Heart left ventricle (tissue), 16 donors: ENCODE results near the gene ZNF468. TPM values are rescaled to one million over a fixed set of nuclear protein-coding genes. Genes with fewer than 3 reads are reported as not detected.
"Not testable (repeated sequence)": the region's sequence is repeated elsewhere in the genome, so short reads cannot be mapped to it uniquely, and the experiment has no call there.

Source experiments
- ATAC-seq, 4 donors: fragments of 200-7000 bp; cut with Tn5 transposase; one replicate each; pipeline ENCODE4 v1.9.1; 2020 to 2022; ENCODE audit warnings: moderate library complexity in 4 of 4, mild to moderate bottlenecking in 3 of 4, moderate number of reproducible peaks in 1 of 4
- DNase-seq, 5 donors: peaks; one replicate each; pipeline ENCODE4 v3.0.0-alpha.2; 2020
- H3K27ac ChIP-seq, 12 donors: fragments of 200-600 bp; sonication (generic) in 4 of 12; one replicate each; pipeline versions ENCODE4 v1.5.0 to v1.8.0; 2016 to 2022; ENCODE audit warnings: mild to moderate bottlenecking in 2 of 12
- H3K27me3 ChIP-seq, 9 donors: fragments of 200-600 bp; sonication (generic) in 2 of 9; one replicate each; pipeline versions ENCODE4 v1.5.1 to v1.8.0; 2016 to 2022; ENCODE audit warnings: mild to moderate bottlenecking in 3 of 9
- H3K36me3 ChIP-seq, 9 donors: fragments of 200-600 bp; sonication (generic) in 2 of 9; one replicate each; pipeline versions ENCODE4 v1.5.0 to v1.8.0; 2018 to 2022; ENCODE audit warnings: mild to moderate bottlenecking in 2 of 9
- H3K4me1 ChIP-seq, 12 donors: fragments of 200-600 bp; sonication (generic) in 4 of 12; one replicate each; pipeline versions ENCODE4 v1.5.0 to v1.8.0; 2016 to 2022; ENCODE audit warnings: mild to moderate bottlenecking in 3 of 12
- H3K4me3 ChIP-seq, 12 donors: fragments of 200-600 bp; sonication (generic) in 4 of 12; one replicate each; pipeline versions ENCODE4 v1.5.0 to v1.8.0; 2017 to 2022; ENCODE audit warnings: mild to moderate bottlenecking in 9 of 12, moderate library complexity in 4 of 12
- H3K9me3 ChIP-seq, 12 donors: fragments of 200-600 bp; sonication (generic) in 4 of 12; one replicate each; pipeline versions ENCODE4 v1.5.0 to v1.8.0; 2016 to 2022; ENCODE audit warnings: mild to moderate bottlenecking in 1 of 12
- CTCF ChIP-seq, 12 donors: fragments of 200-600 bp; sonication (generic) in 4 of 12; IDR thresholded peaks; one replicate each; pipeline versions ENCODE4 v1.5.0 to v1.8.0; 2018 to 2022; ENCODE audit warnings: antibody characterized with exemption in 12 of 12, mild to moderate bottlenecking in 5 of 12
- POLR2A ChIP-seq, 2 donors: fragments of 450-650 bp; IDR thresholded peaks; one replicate each; pipeline ENCODE4 v1.6.1; 2017; ENCODE audit warnings: antibody characterized with exemption in 2 of 2, mild to moderate bottlenecking in 2 of 2, moderate library complexity in 2 of 2
- WGBS, 4 donors: extraction: QIAGEN DNeasy Blood & Tissue Kit in 2 of 4; methylation state at CpG; one replicate each; pipeline versions ENCODE4 v1.1.5 to v1.1.7; 2013 to 2018; 5-methylcytosine and 5-hydroxymethylcytosine counted together
- intact Hi-C, 10 donors: fragments of 100-400 bp; cut with DNase I; formaldehyde crosslinking; loops; one replicate each; pipeline versions ENCODE4 v1.11.1 to v1.14.2; 2022
- polyA plus RNA-seq, 2 donors: library from polyadenylated mRNA; stranded (reverse); fragments of 200-250 nt; gene quantifications; one replicate each; pipeline ENCODE4 v1.2.3, GENCODE V29; 2013
- total RNA-seq, 9 donors: library from RNA; depleted of rRNA in 2 of 9; stranded (reverse); fragments of >200 nt in 2 of 9; fragmentation: NEBNext Ultra II Directional in 3 of 9; extraction: Animal tissue kit (Norgen Biotek cat#: 25700) in 3 of 9; gene quantifications; one replicate each; pipeline versions ENCODE4 v1.1.0 to v1.2.4, GENCODE V29; 2016 to 2023
- donor health status: ischemic (EF 13 %, LVEDD 7.1; RV severe dilation, severe dysfunction).
- donor health status: healthy with polysubstance abuse.
- donor health status: DM: no; HTN: yes; CAD: no.
- donor health status: DM: no; HTN: no; CAD: no.
- donor health status: ischemic (EF 25% LVEDD 6.9; RV normal size, moderate dysfunction).
- donor health status: ischemic (EF 25% LVEDD 5.7; RV mildly dilated, moderate dysfunction).
- donor health status: healthy.
- donor health status: DM: yes; HTN: yes; CAD: no.
- donor health status: ischemic (EF 35%, LVEDD 5.7; RV mildly dilated, moderate dysfunction).
- donor health status: nonischemic (EF 11% LVEDD 7.7; RV severe dilation, severe dysfunction).
- donor health status: DM: yes; HTN: yes; CAD: no.
- donor health status: PGD.
- donor health status: ischemic (EF 29% LVEDD 5.4; RV normal size, mild dysfunction).
- donor health status: nonischemic (EF 23%, LVEDD 6.1; RV moderate dilation, normal function).

Gene ZNF468
- total and polyA plus RNA-seq, 11 donors: 5.8 to 14.9 (median 8.4) TPM

DNA sequence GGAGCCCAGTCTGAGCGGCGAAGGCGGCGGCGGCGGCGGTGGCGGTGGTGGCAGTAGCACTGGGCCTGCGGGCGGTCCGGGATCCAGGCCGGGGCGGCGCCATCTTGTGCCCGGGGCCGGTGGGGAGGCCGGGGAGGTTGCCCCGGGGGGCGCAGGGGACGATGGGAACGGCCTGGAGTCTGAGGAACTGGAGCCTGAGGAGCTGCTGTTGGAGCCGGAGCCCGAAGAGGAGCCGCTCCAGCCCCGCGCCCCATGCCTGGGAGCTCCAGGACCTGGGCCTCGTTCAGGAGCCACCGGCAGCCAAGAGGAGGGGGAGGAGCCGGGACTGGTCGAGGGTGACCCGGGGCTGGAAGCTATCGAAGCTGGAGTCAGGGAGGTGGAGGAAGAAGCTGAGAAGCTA is 47.6 kb downstream of the ZNF468 start:
- Histone ChIP-seq H3K27me3 (no peaks in the 10 kb centered on the region), H3K9me3 (peaks cover 0 to 31% (median 1%) of the 10 kb centered on the region in 12 donors), H3K4me3 (no peak overlapping the region), H3K36me3 (peaks cover 2 to 63% (median 46%) of the 10 kb centered on the region in 9 donors), H3K4me1 (no peaks in the 10 kb centered on the region), H3K27ac (no peak overlapping the region)
- TF ChIP-seq CTCF (IDR thresholded peaks at IDR 0.05) (no peak), POLR2A (IDR thresholded peaks at IDR 0.05) (no peak)
- no peak for DNase-seq
- intact Hi-C loops: no loop called here
- ATAC-seq: no peak
- WGBS, 4 donors: 96 to 97% (median 96%) methylated on average over 31 to 32 of the region's 32 CpGs

- intact Hi-C loops, DNase-seq, ATAC-seq, H3K27me3 ChIP-seq, H3K27ac ChIP-seq, H3K4me3 ChIP-seq, H3K4me1 ChIP-seq: not testable (repeated sequence)
- WGBS, 4 donors: 96 to 98% (median 96%) methylated on average over 9 of the region's 9 CpGs
- H3K9me3 ChIP-seq: peaks cover 0 to 98% (median 66%) of the 10 kb centered on the region in 12 donors
- peaks cover 10 to 63% (median 51%) of the 10 kb centered on the region in 9 donors for H3K36me3 ChIP-seq
These were observed 57.3 kb downstream of the ZNF468 start for GRCh38 chr19:52799950-52800640.

DNA sequence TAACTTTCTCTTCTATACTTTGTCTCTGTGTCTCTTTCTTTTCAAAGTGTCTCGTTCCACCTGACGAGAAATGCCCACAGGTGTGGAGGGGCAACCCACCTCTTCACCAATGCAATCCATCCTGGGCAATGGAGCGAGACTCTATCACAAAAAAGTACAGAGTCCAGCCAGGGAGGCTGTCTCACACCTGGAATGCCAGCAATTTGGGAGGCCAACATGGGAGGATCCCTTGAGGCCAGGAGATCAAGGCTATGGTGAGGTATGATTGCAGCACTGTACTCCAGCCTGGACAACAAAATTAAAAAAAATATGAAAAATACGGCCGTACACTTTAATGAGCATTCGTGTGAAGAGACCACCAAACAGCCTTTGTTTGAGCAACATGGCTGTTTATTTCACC is 68.0 kb downstream of the ZNF468 start:
- WGBS, 4 donors: 92 to 95% (median 94%) methylated on average over 6 of the region's 6 CpGs
- Histone ChIP-seq H3K4me1 (peaks cover 0 to 18% (median 4%) of the 10 kb centered on the region in 12 donors), H3K9me3 (peaks cover 0 to 7% (median 0%) of the 10 kb centered on the region in 12 donors), H3K27me3 (no peaks in the 10 kb centered on the region), H3K4me3 (no peak overlapping the region), H3K36me3 (no peaks in the 10 kb centered on the region), H3K27ac (no peak overlapping the region)
- intact Hi-C loops: no loop called here
- ATAC-seq (no peak), DNase-seq (no peak)
- TF ChIP-seq POLR2A (IDR thresholded peaks at IDR 0.05): no peak
- no peak for TF ChIP-seq CTCF (IDR thresholded peaks at IDR 0.05)

Other genes starting within 250 kb of the ZNF468 start
- gene ZNF83, start 219.3 kb downstream of the ZNF468 start, total RNA-seq: 10 to 100 TPM in 8 of 9 donors, 1 to 10 TPM in 1; 9.5 to 23.4 (median 18.4) TPM
- gene ZNF83, start 219.3 kb downstream of the ZNF468 start, polyA plus RNA-seq: 10 to 100 TPM; 13.2 to 25.7 TPM
- gene ZNF611, start 122.6 kb downstream of the ZNF468 start, total RNA-seq: 10 to 100 TPM in 2 of 9 donors, 1 to 10 TPM in 7; 3.8 to 12.6 (median 6.9) TPM
- 1 to 10 TPM; 4.8 TPM for gene ZNF611, start 122.6 kb downstream of the ZNF468 start, polyA plus RNA-seq
- 1 to 10 TPM; 1.2 to 4.1 (median 2.4) TPM for gene ZNF600, start 70.8 kb downstream of the ZNF468 start, total RNA-seq
- 1 to 10 TPM; 2.7 TPM for gene ZNF600, start 70.8 kb downstream of the ZNF468 start, polyA plus RNA-seq
- 10 to 100 TPM in 2 of 9 donors, 1 to 10 TPM in 7; 5.6 to 11.4 (median 8.8) TPM for gene ZNF28, start 36.0 kb downstream of the ZNF468 start, total RNA-seq
- 1 to 10 TPM; 2.3 to 7.8 TPM for gene ZNF28, start 36.0 kb downstream of the ZNF468 start, polyA plus RNA-seq
- 10 to 100 TPM in 3 of 9 donors, 1 to 10 TPM in 6; 7.6 to 13.5 (median 9.6) TPM for gene ZNF320, start 40.0 kb upstream of the ZNF468 start, total RNA-seq
- gene ZNF320, start 40.0 kb upstream of the ZNF468 start, polyA plus RNA-seq: 10 to 100 TPM in 1 of 2 donors, 1 to 10 TPM in 1; 8.2 to 10.7 TPM
- 1 to 10 TPM in 7 of 9 donors, under 1 TPM in 2; 0.88 to 3.2 (median 1.3) TPM for gene ZNF888, start 65.8 kb upstream of the ZNF468 start, total RNA-seq
- 1 to 10 TPM in 1 of 2 donors, under 1 TPM in 1; 0.80 to 1.3 TPM for gene ZNF888, start 65.8 kb upstream of the ZNF468 start, polyA plus RNA-seq
- gene ZNF816, start 105.3 kb upstream of the ZNF468 start, total RNA-seq: 1 to 10 TPM; 2.1 to 8.0 (median 4.3) TPM
- gene ZNF816, start 105.3 kb upstream of the ZNF468 start, polyA plus RNA-seq: 1 to 10 TPM; 1.3 to 3.5 TPM
- not detected for gene ERVV-1, start 156.3 kb upstream of the ZNF468 start, total RNA-seq
- under 1 TPM in 1 of 2 donors, not detected in 1; 0.06 TPM for gene ERVV-1, start 156.3 kb upstream of the ZNF468 start, polyA plus RNA-seq
- not detected for gene ERVV-2, start 187.1 kb upstream of the ZNF468 start, total RNA-seq
- gene ERVV-2, start 187.1 kb upstream of the ZNF468 start, polyA plus RNA-seq: not detected
- gene ZNF160, start 245.8 kb upstream of the ZNF468 start, total RNA-seq: 10 to 100 TPM in 8 of 9 donors, 1 to 10 TPM in 1; 10.0 to 24.7 (median 17.0) TPM
- 10 to 100 TPM; 14.4 to 19.8 TPM for gene ZNF160, start 245.8 kb upstream of the ZNF468 start, polyA plus RNA-seq